ENCODE measurements around the gene RBM39. TPM values are rescaled to one million over a fixed set of nuclear protein-coding genes. Genes with fewer than 3 reads are reported as not detected.

The RBM39 gene
- total and polyA plus RNA-seq, 2 of the 13 experiments (the other 11 are each of a cell fraction or from before 2014, with no cell fraction given), result 788 to 920 TPM

DNA sequence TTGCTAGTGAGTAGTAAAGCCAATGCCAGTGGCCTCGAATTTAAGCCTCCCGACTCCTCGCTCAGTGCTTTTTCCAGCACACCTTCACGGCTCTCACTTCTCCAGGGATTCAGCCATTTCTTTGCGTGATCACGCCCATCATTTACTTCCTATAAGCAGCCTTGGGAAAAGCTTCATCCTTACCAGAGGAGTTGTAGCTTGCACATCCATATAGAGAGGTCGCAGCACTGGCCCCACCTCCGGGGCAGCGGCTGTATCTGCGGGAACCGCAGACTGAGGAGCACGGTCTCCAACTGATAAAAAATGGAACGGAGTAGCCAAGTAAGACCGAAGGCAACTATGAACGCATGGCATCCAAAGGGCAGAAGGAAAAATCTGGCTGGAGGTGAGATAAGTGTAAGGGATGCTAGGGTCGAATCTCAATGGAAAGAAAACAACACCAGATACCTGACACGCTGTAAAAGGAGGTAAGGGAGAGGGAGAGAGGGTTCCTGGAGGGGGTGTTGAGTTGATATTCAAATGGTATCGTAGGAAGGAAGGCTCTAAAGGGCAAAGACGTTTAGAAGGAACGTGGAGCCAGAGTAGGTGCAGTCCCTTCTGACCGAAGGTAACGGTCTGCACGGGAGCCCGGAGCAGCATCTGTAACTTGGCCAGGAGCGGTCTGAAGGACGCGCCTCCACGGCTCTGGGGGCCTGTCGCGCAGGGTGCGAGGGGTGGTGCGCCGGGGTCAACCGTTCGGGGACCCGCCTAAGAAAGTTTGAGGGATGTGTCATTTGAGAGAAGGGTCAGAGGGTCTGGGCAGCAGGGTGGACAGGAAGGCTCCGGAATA is 43.5 kb downstream of the RBM39 start (continued):
- no peak for TF ChIP-seq BHLHE40 (IDR thresholded peaks at IDR 0.05; ENCODE audit: low read length)
- TF ChIP-seq, protein P1, sequence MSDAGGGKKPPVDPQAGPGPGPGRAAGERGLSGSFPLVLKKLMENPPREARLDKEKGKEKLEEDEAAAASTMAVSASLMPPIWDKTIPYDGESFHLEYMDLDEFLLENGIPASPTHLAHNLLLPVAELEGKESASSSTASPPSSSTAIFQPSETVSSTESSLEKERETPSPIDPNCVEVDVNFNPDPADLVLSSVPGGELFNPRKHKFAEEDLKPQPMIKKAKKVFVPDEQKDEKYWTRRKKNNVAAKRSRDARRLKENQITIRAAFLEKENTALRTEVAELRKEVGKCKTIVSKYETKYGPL (CRISPR knock-in tag; IDR thresholded peaks at IDR 0.05), result no peak
- TF ChIP-seq EED (CRISPR knock-in tag; IDR thresholded peaks at IDR 0.05), result no peak
- 0 out of 2 replicates have a peak, but pooled peaks have one; percentile 45 for TF ChIP-seq ARNTL (CRISPR knock-in tag; IDR thresholded peaks at IDR 0.05)
- TF ChIP-seq ZNF335 (CRISPR knock-in tag; IDR thresholded peaks at IDR 0.05), result peak; percentile 1; the same call in 1 of the 2 replicates
- TF ChIP-seq JARID2 (CRISPR knock-in tag; IDR thresholded peaks at IDR 0.05; ENCODE audit: insufficient replicate concordance), result peak; percentile 10
- peak; percentile 72; the same call in 1 of the 2 replicates for TF ChIP-seq MTERF4 (CRISPR knock-in tag; IDR thresholded peaks at IDR 0.05)
- TF ChIP-seq, protein P2, sequence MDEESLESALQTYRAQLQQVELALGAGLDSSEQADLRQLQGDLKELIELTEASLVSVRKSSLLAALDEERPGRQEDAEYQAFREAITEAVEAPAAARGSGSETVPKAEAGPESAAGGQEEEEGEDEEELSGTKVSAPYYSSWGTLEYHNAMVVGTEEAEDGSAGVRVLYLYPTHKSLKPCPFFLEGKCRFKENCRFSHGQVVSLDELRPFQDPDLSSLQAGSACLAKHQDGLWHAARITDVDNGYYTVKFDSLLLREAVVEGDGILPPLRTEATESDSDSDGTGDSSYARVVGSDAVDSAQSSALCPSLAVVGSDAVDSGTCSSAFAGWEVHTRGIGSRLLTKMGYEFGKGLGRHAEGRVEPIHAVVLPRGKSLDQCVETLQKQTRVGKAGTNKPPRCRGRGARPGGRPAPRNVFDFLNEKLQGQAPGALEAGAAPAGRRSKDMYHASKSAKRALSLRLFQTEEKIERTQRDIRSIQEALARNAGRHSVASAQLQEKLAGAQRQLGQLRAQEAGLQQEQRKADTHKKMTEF (CRISPR knock-in tag; IDR thresholded peaks at IDR 0.05), result no peak
- no peak for TF ChIP-seq MLLT10 (CRISPR knock-in tag; IDR thresholded peaks at IDR 0.05)
- TF ChIP-seq DPF2 (CRISPR knock-in tag; IDR thresholded peaks at IDR 0.05; ENCODE audit: borderline replicate concordance, low read depth), result 0 out of 2 replicates have a peak, but pooled peaks have one; percentile 9
- TF ChIP-seq, protein P3, sequence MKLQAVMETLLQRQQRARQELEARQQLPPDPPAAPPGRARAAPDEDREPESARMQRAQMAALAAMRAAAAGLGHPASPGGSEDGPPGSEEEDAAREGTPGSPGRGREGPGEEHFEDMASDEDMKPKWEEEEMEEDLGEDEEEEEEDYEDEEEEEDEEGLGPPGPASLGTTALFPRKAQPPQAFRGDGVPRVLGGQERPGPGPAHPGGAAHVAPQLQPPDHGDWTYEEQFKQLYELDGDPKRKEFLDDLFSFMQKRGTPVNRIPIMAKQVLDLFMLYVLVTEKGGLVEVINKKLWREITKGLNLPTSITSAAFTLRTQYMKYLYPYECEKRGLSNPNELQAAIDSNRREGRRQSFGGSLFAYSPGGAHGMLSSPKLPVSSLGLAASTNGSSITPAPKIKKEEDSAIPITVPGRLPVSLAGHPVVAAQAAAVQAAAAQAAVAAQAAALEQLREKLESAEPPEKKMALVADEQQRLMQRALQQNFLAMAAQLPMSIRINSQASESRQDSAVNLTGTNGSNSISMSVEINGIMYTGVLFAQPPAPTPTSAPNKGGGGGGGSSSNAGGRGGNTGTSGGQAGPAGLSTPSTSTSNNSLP (IDR thresholded peaks at IDR 0.05; ENCODE audit: low read depth, low read length), result 0 out of 2 replicates have a peak, but pooled peaks have one; percentile 27
- TF ChIP-seq ZNF292 (CRISPR knock-in tag; IDR thresholded peaks at IDR 0.05; ENCODE audit: borderline replicate concordance, low read depth), result peak; percentile 14; the same call in 1 of the 2 replicates
- peak; percentile 88 for TF ChIP-seq ZFP41 (CRISPR knock-in tag; IDR thresholded peaks at IDR 0.05; ENCODE audit: borderline replicate concordance)
- peak; percentile 27; the same call in 1 of the 2 replicates for TF ChIP-seq EEA1 (CRISPR knock-in tag; IDR thresholded peaks at IDR 0.05; ENCODE audit: borderline replicate concordance)
- TF ChIP-seq IRF1 (CRISPR knock-in tag; IDR thresholded peaks at IDR 0.05; ENCODE audit: low read depth), result peak; percentile 84
- TF ChIP-seq ZNF24 (IDR thresholded peaks at IDR 0.05), result peak; percentile 6; the same call in 1 of the 2 replicates
- TF ChIP-seq PHF5A (CRISPR knock-in tag; IDR thresholded peaks at IDR 0.05; ENCODE audit: low read depth, unreplicated experiment), result no peak
- TF ChIP-seq, protein P4, sequence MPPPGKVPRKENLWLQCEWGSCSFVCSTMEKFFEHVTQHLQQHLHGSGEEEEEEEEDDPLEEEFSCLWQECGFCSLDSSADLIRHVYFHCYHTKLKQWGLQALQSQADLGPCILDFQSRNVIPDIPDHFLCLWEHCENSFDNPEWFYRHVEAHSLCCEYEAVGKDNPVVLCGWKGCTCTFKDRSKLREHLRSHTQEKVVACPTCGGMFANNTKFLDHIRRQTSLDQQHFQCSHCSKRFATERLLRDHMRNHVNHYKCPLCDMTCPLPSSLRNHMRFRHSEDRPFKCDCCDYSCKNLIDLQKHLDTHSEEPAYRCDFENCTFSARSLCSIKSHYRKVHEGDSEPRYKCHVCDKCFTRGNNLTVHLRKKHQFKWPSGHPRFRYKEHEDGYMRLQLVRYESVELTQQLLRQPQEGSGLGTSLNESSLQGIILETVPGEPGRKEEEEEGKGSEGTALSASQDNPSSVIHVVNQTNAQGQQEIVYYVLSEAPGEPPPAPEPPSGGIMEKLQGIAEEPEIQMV (CRISPR knock-in tag; IDR thresholded peaks at IDR 0.05; ENCODE audit: low read depth), result 0 out of 2 replicates have a peak, but pooled peaks have one; percentile 56
- TF ChIP-seq PAF1 (CRISPR knock-in tag; IDR thresholded peaks at IDR 0.05), result no peak
